Stimulated activated CD4-positive, alpha-beta T cell treated with anti-CD3 and anti-CD28 coated beads, Interleukin-4, amount 100 ng/mL, for 24 hours (primary cell): ENCODE measurements around the gene SKAP1.
"Not testable (repeated sequence)": the region's sequence is repeated elsewhere in the genome, so short reads cannot be mapped to it uniquely, and the experiment has no call there.

Experiments
- DNase-seq: peaks from one replicate; pipeline ENCODE4 v3.0.0-alpha.2; 2020

Gene SKAP1

DNA sequence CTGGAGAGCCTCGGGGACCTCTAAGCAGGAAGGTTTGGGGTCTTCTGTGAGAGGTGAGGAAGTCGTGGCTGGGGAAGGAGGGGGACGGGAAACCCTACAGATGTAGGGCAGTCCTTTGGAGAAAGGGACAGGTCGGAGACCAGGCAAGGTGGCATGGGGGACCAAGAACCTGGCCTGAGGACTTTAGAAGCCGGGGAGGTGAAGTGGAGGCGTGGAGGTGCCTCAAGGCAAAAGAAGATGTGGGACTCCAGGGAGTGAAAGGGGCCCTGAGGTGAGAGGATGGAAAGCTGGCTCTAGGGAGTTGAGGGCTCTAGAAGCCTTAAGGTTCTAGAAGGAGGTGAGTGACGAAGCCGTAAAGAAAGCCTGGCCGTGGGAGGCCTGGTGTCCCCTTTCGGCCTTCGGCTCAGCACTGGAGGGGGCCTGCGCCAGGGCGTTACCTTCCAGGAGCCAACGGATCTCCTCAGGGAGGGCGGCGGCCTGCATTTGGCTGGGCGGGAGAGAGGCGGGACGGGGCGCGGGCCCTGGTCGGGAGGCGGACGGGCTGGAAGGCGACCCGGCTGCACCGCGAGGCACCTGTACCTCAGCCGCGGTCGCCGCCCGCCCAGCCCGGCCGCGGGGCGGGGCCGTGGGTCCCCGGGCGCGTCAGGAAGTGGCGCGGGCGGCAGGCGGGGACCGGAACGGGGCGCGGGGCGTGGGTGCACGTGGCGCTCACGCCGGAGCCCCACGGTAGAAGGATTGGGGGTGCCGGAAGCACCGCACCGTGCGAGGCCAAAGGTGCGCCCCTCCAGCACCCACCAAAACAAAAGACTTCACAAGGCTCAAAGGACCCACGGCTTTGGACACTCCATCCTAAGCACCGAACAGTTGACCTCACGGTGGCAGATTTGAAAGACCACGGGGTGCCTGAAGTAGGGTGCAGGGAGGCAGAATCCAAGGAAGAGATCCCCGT is at the start of gene SKAP1:
TSS of gene SKAP1 (minus strand) at position 577 of the 949 bp plus-strand sequence.
- peak; percentile 65 for DNase-seq

DNA sequence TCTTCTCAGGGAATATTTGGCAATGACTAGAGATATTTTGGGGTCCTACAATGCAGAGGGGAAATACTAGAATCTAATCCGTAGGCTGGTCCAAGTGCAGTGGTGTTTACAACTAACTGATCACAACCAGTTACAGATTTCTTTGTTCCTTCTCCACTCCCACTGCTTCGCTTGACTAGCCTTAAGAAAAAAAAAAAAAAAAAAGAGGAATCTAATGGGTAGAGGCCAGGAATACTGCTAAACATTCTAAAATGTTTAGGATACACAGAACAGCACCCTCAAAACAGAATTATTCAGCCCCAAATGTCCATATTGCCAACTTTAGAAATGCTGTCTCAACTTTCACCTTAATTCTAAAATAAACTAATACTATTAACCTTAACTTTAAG is 49.0 kb upstream of the SKAP1 start:
- DNase-seq = no peak

GRCh38 chr17:48478224-48479013 is 48.4 kb upstream of the SKAP1 start:
- DNase-seq = peak; percentile 16

DNA sequence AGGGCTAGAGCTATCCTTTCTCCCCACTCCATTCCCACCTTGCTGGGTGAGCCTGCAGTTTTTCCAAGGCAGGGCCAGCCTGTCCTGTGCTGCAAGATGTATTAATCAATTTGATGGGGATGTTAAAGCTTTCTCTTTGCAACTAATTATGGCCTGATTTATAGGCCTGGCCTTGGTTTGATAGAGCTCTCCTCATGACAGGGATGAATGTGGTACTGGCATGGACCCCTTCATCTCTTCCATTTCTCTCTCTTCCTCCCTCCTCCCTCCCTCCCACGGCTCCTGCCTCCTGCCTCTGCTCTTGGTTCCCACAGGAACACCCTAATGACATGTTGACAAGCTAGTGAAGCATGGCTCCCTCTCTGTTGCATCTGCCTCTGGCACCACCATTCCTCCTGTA is 47.2 kb upstream of the SKAP1 start:
- DNase-seq = no peak

DNA sequence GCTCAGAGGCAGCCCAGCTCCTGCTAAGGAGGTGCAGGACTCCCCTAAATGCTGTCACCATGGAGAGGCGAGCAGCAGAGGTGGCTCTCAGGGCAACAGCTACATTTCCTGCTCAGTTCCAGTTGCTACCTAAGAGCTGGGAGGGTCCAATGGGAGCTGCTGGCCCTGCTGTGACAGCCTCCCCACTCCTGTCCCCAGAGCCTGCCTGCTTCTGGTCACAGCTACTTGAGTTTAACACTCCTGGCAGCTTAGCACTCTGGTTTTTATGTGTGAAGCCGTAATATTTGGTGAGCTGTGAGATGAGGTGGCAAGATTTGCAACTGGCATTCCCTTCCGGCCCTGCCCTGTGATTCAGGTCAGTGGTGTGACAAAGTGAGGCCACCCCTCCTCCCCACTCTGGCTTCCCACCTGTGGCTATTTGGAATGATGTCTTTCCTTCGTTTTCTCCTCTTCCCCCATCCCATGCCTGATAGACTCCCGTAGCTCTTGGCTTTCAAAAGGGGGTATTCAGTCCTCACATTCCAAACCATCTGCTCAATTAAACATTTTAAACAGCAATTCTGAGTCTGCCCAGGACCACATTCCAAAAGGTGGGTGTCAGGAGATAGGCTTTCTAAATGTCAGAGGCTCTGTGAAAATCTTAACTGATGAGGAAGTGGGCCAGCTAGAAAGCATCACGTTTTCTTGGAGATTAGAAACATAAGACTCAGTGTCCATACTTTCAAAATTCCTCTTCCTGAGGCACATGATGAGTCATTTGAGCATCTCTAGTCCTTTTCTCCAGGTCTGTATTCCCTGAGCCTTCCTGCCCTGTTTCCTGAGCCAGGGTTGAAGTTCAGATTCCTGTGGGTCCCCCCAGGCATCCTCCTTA is 42.6 kb upstream of the SKAP1 start:
- DNase-seq = no peak

DNA sequence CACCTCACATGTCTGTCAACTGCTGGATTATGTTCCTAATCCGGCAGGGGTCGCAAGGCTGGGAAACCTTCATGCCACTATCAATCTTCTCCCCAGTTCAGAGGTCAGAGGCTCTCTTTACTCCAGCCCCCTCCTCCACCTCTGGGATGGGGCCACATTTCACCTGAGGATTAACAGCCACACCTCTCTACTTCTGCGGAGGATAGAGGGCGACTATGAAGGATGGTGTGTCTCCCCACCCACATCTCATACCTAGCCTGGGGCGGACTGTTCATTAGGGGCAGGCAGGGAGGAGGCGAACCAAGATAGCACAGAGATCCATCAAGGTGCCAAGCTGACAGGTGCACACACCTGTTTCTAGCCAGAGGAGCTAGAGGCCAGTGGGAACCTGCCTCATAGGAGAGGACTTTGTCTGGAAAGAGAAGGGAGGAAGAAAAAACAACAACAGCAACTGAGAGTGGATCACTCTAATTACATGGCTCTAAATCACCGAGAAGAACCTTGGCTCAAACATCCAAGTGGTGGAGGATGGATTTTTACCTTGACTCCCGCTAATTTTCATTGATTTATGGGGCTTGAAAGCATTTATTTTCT is 41.9 kb upstream of the SKAP1 start:
- DNase-seq = no peak

GRCh38 chr17:48470388-48471034 is 40.5 kb upstream of the SKAP1 start:
- no peak for DNase-seq

GRCh38 chr17:48469227-48469626 is 39.2 kb upstream of the SKAP1 start:
- no peak for DNase-seq

DNA sequence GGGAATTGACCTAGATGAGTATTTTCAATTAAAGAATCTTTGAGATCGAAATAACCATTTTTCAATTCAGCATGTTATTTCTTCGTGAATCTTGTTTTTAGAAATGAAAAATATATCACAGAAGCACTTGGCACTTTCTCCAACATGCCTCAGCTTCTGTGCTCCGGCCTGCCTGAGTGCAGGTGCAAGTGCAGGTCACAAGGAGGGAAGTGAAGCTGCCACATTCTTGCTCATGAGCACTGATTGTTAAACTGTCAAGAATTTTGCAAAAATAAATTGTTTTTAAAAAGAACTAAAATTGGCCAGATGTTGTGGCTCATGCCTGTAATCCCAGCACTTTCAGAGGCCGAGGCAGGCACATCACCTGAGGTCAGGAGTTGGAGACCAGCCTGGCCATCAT is 38.3 kb upstream of the SKAP1 start:
- no peak for DNase-seq

DNA sequence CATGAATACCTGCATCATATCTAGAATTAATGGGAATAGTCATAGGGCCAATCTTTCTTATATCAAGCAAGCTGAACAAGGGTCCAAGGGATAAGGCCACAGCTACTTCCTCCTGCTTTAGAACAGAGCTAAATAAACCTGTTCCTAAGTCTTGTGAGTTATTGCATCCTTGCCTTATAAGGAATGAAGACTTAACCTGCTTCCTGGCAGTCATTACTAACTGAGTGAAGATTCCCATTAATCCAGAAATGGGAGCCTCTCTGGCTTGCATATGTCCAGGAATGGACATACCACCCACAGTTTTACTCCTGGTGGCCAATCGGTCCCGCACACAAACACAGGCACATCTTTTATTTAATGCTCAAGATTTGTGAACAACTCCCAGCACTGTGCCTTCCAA is 35.9 kb upstream of the SKAP1 start:
- DNase-seq = no peak

GRCh38 chr17:48463526-48463925 is 33.5 kb upstream of the SKAP1 start:
- no peak for DNase-seq

- no peak for DNase-seq
Measured at GRCh38 chr17:48462946-48463345, 32.9 kb upstream of the SKAP1 start.

GRCh38 chr17:48460052-48460451 is 30.0 kb upstream of the SKAP1 start:
- no peak for DNase-seq

DNA sequence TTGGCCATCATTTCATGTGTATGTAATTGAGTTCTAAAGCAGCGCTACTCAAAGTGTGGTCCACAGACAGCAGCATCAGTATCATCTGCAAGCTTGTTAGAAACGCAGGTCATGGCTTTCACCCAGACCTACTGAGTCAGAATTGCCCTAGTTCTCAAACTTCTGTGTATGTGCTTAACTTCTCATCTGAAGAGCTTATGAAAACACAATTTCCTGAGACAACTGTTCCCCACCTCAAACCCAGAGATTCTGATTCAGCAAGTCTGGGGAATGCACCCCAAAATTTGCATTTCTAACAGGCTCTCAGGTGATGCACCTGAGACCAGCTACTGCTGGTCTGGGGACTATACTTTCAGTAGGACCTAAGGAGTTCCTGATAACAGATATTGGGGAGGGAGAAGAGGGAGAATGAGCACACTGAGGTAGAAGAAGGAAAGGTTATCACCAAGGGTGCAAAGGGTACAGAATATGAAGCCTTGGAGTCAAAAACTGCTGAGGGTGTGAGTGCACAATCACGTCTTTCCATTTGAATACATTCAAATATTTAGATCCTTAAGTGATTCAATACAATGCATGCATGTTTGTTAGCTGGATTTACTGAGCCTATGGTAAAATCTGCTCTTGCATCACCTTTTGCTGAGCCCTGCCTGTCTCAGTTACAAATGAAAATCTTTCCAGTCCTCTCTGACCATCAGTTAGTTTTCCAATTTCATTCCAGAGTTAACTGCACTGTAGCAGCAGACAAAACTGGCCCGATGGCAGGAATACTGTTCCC is 29.2 kb upstream of the SKAP1 start:
- no peak for DNase-seq

DNA sequence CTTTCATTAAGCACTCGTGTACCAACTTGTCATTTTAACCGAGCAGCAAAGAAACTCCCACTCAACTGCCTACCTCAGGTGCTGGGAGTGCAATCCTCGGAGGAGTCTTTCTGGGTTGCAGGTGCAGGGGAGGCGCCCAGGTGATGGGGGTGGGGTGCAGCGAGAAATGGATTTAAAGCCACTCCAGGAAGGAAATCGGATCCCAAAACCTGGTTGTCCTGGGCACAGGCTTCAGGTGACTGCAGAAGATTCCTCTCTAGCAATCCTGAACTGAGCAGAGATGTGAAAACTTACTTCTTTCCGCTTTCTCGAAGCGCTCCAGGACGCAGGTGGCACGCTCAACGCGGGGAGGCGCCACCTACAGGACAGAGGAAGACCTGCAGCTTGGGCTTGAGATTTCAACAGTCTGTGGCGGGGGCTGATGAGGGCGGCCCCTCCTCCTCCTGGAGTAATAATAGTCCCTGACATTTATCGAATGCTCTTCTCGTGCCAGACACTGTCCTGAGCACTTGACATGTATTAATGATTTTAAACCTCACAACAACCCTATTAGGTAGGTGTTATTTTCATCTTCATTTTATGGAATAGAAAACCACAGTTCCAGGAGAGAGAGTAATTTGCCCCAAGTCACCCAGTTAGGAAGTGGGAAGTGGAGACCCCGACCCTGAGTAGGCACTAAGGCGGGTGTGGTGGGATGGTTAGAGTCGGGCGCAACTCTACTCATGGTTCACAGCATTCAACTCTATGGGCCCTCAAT is 27.2 kb upstream of the SKAP1 start:
- DNase-seq = peak; percentile 80

- DNase-seq = peak; percentile 18
Measured at GRCh38 chr17:48456589-48456988, 26.6 kb upstream of the SKAP1 start.

DNA sequence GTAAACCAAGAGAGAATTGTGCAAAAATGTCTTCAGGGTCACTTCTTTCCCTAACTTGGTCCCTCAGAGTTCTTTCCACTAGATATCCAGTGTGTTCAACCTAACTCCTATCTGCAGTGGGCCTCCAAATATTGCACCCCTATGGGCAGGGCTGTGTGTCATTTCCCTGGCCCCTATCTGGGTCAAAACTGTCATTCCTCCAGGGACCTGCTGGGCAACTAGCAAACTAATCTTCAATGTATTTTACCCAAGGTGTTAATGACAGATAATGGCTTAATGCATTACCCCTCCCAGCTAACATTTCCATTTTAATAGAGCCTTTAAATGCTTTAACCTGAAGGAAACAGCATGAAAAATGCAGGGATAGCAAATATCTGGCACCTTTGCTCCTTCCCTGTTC is 25.8 kb upstream of the SKAP1 start:
- DNase-seq = no peak

DNA sequence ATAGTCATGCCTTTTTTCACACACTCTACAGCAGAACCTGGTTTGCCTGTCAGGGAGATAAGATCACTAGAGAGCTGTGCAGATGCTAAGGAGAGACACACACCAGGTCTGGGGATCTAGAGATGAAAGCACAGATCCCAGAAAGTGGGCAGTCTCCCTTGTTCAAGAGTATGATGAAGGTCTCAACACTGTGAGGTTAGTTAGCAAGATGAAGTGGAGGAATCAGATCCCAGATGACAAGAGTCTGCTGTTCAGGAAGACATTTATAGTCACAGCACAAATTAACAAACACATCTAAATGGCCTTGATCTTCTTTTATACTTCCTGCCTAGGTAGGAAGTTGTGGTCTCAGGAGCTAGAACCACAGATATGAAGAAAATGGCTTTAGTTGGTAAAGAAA is 23.4 kb upstream of the SKAP1 start:
- DNase-seq = no peak

- DNase-seq = no peak
Measured at GRCh38 chr17:48451489-48451888, 21.5 kb upstream of the SKAP1 start.

DNA sequence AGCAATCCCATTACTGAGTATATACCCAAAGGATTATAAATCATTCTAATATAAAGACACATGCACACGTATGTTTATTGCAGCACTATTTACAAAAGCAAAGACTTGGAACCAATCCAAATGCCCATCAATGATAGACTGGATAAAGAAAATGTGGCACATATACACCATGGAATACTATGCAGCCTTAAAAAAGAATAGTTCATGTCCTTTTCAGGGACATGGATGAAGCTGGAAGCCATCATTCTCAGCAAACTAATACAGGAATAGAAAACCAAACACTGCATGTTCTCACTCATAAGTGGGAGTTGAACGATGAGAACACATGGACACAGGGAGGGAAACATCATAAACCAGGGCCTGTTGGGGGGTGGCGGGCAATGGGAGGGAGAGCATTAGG is 19.3 kb upstream of the SKAP1 start:
- not testable (repeated sequence) for DNase-seq

- no peak for DNase-seq
Measured at GRCh38 chr17:48445248-48445620, 15.2 kb upstream of the SKAP1 start.
